GM23338 (cell line): Measurements from ENCODE around the gene FKBP1B. TPM values are rescaled to one million over a fixed set of nuclear protein-coding genes. Genes with fewer than 3 reads are reported as not detected.

ENCODE experiments used
- polyA plus RNA-seq: library from polyadenylated mRNA; unstranded; fragments of >200 nt; fragmentation: Nextera tagmentation; extraction: Ambion mirVana; gene quantifications from 2 replicates; pipeline ENCODE4 v1.2.1, GENCODE V29; 2016
- small RNA-seq: library from RNA; depleted of rRNA; stranded (forward); fragments of <200 nt; gene quantifications from one replicate; pipeline ENCODE3, GENCODE V24; 2014; ENCODE audit warnings: low replicate concordance
- total RNA-seq: library from RNA; depleted of rRNA; stranded (reverse); fragments of >200 nt; shearing (Covaris generic); gene quantifications from 2 replicates; pipeline ENCODE4 v1.2.3, GENCODE V29; 2014; rRNA removed

Gene FKBP1B
- total and polyA plus RNA-seq, 2 experiments from 2014 or later = 48.2 to 77.1 TPM

Small RNAs within 50 kb of the gene (small RNA-seq; reads per million reads assigned to genes)
- gene RNU6-370P = not detected

Other genes with a start within 250 kb of the FKBP1B start
- 19.3 and 24.3 TPM in 2 replicates for gene ATAD2B, start 122.6 kb upstream of the FKBP1B start, total RNA-seq
- 10.2 and 12.4 TPM in 2 replicates for gene ATAD2B, start 122.6 kb upstream of the FKBP1B start, polyA plus RNA-seq
- gene UBXN2A, start 109.3 kb upstream of the FKBP1B start, total RNA-seq = 12.1 and 17.7 TPM in 2 replicates
- 11.5 and 12.9 TPM in 2 replicates for gene UBXN2A, start 109.3 kb upstream of the FKBP1B start, polyA plus RNA-seq
- gene MFSD2B, start 39.7 kb upstream of the FKBP1B start, total RNA-seq = 0.21 TPM in 1 of 2 replicates, not detected in the other
- 0.82 and 2.3 TPM in 2 replicates for gene MFSD2B, start 39.7 kb upstream of the FKBP1B start, polyA plus RNA-seq
- gene WDCP, start 2.4 kb upstream of the FKBP1B start, total RNA-seq = 28.6 and 29.6 TPM in 2 replicates
- gene WDCP, start 2.4 kb upstream of the FKBP1B start, polyA plus RNA-seq = 7.1 and 10.5 TPM in 2 replicates
- gene SF3B6, start 26.6 kb downstream of the FKBP1B start, total RNA-seq = 140 and 172 TPM in 2 replicates
- 565 and 610 TPM in 2 replicates for gene SF3B6, start 26.6 kb downstream of the FKBP1B start, polyA plus RNA-seq
- gene TP53I3, start 35.1 kb downstream of the FKBP1B start, total RNA-seq = 35.7 and 36.5 TPM in 2 replicates
- gene TP53I3, start 35.1 kb downstream of the FKBP1B start, polyA plus RNA-seq = 24.2 and 27.8 TPM in 2 replicates
- 0.28 TPM in 1 of 2 replicates, not detected in the other for gene PFN4, start 73.6 kb downstream of the FKBP1B start, total RNA-seq
- gene PFN4, start 73.6 kb downstream of the FKBP1B start, polyA plus RNA-seq = not detected in 2 replicates
- 2.9 and 3.4 TPM in 2 replicates for gene FAM228B, start 73.7 kb downstream of the FKBP1B start, total RNA-seq
- gene FAM228B, start 73.7 kb downstream of the FKBP1B start, polyA plus RNA-seq = 4.1 and 7.9 TPM in 2 replicates
- gene FAM228A, start 125.3 kb downstream of the FKBP1B start, total RNA-seq = 0.12 and 0.35 TPM in 2 replicates
- gene FAM228A, start 125.3 kb downstream of the FKBP1B start, polyA plus RNA-seq = 0.11 and 0.49 TPM in 2 replicates